ENCODE results near the gene EPHA8.

EPHA8 gene

DNA sequence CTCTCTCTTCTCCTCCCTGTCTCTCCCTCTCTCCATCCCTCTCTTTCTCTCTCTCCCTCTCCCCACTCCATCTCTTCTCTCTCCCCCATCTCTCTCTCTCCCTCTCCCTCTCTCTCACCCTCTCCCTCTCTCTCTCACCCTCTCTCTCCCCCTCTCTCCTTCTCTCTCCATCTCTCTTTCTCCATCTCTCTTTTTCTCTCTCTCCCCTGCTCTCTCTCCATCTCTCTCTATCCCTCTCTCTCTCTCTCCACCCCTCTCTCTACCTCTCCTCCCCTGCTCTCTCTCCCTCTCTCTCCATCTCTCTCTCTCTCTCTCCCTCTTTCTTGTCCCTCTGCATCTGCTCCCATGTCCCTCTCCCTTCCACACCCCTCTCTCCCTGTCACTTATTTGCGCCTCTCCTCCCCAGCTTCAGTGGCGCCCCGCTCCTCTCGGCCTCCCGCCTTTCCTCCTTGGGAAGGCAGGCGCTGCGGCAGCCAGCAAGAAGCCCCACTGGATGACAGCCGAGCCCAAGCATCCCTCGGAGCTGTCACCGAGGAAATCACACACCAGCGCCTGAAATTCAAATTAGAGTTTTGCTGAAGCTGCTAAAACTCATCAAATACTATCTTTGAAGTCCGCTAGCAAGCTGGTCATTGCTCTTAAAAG is 15.3 kb upstream of the EPHA8 start:
- no peak overlapping the region for H3K4me3 ChIP-seq (ENCODE audit: insufficient read depth, low read depth, low read length, poor library complexity, severe bottlenecking)
- no peak for DNase-seq
- H3K27ac ChIP-seq (ENCODE audit: insufficient read depth, low read length, poor library complexity, severe bottlenecking): no peak overlapping the region
- H3K4me1 ChIP-seq (ENCODE audit: control insufficient read depth, insufficient read depth, low read length, poor library complexity, severe bottlenecking): no peaks in the 10 kb centered on the region
- no peaks in the 10 kb centered on the region for H3K9me3 ChIP-seq (ENCODE audit: control insufficient read depth, low read length)
- H3K27me3 ChIP-seq (replicated peaks; ENCODE audit: control insufficient read depth, insufficient read depth, low read length, poor library complexity, severe bottlenecking): no peaks in the 10 kb centered on the region
- H3K36me3 ChIP-seq (ENCODE audit: control insufficient read depth, insufficient read depth, low read length): no peaks in the 10 kb centered on the region

- H3K4me1 ChIP-seq (ENCODE audit: control insufficient read depth, insufficient read depth, low read length, poor library complexity, severe bottlenecking): no peaks in the 10 kb centered on the region
- no peaks in the 10 kb centered on the region for H3K27me3 ChIP-seq (replicated peaks; ENCODE audit: control insufficient read depth, insufficient read depth, low read length, poor library complexity, severe bottlenecking)
- no peak overlapping the region for H3K27ac ChIP-seq (ENCODE audit: insufficient read depth, low read length, poor library complexity, severe bottlenecking)
- H3K36me3 ChIP-seq (ENCODE audit: control insufficient read depth, insufficient read depth, low read length): no peaks in the 10 kb centered on the region
- H3K4me3 ChIP-seq (ENCODE audit: insufficient read depth, low read depth, low read length, poor library complexity, severe bottlenecking): no peak overlapping the region
- DNase-seq: no peak
- no peaks in the 10 kb centered on the region for H3K9me3 ChIP-seq (ENCODE audit: control insufficient read depth, low read length)
Measured at GRCh38 chr1:22550021-22550420, 13.3 kb upstream of the EPHA8 start.

DNA sequence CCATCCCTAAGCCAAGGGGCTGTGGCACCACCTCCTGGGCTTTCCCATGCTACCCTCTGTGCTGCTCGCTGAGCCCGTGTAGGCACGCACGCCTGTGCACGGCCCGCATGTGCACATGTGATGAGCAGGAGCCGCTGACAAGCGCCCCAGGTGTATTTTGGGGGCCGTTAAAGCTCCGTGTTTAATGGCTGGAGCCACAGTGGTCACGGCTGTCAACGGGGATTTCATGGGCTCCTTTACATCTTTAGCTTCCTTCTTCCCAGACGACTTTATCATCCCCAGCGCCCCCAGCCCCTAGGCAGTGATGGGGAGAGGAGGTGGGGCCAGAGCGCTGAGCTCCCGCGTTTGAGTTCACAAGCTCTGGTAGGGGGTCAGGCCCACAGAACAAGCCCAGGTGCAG is 11.7 kb upstream of the EPHA8 start:
- H3K9me3 ChIP-seq (ENCODE audit: control insufficient read depth, low read length): no peaks in the 10 kb centered on the region
- no peaks in the 10 kb centered on the region for H3K36me3 ChIP-seq (ENCODE audit: control insufficient read depth, insufficient read depth, low read length)
- no peaks in the 10 kb centered on the region for H3K4me1 ChIP-seq (ENCODE audit: control insufficient read depth, insufficient read depth, low read length, poor library complexity, severe bottlenecking)
- DNase-seq: no peak
- no peak overlapping the region for H3K4me3 ChIP-seq (ENCODE audit: insufficient read depth, low read depth, low read length, poor library complexity, severe bottlenecking)
- no peak overlapping the region for H3K27ac ChIP-seq (ENCODE audit: insufficient read depth, low read length, poor library complexity, severe bottlenecking)
- peaks cover 7% of the 10 kb centered on the region for H3K27me3 ChIP-seq (replicated peaks; ENCODE audit: control insufficient read depth, insufficient read depth, low read length, poor library complexity, severe bottlenecking)

GRCh38 chr1:22552021-22552420 is 11.3 kb upstream of the EPHA8 start:
- peaks cover 7% of the 10 kb centered on the region for H3K27me3 ChIP-seq (replicated peaks; ENCODE audit: control insufficient read depth, insufficient read depth, low read length, poor library complexity, severe bottlenecking)

GRCh38 chr1:22553104-22553880 is 10.0 kb upstream of the EPHA8 start:
- DNase-seq: no peak
- H3K9me3 ChIP-seq (ENCODE audit: control insufficient read depth, low read length): no peaks in the 10 kb centered on the region
- no peaks in the 10 kb centered on the region for H3K4me1 ChIP-seq (ENCODE audit: control insufficient read depth, insufficient read depth, low read length, poor library complexity, severe bottlenecking)
- no peak overlapping the region for H3K27ac ChIP-seq (ENCODE audit: insufficient read depth, low read length, poor library complexity, severe bottlenecking)
- peaks cover 7% of the 10 kb centered on the region for H3K27me3 ChIP-seq (replicated peaks; ENCODE audit: control insufficient read depth, insufficient read depth, low read length, poor library complexity, severe bottlenecking)
- H3K36me3 ChIP-seq (ENCODE audit: control insufficient read depth, insufficient read depth, low read length): no peaks in the 10 kb centered on the region
- no peak overlapping the region for H3K4me3 ChIP-seq (ENCODE audit: insufficient read depth, low read depth, low read length, poor library complexity, severe bottlenecking)

More at GRCh38 chr1:22552021-22552420, 11.3 kb upstream of the EPHA8 start:
- DNase-seq: no peak
- H3K36me3 ChIP-seq (ENCODE audit: control insufficient read depth, insufficient read depth, low read length): no peaks in the 10 kb centered on the region
- H3K4me3 ChIP-seq (ENCODE audit: insufficient read depth, low read depth, low read length, poor library complexity, severe bottlenecking): no peak overlapping the region
- no peaks in the 10 kb centered on the region for H3K9me3 ChIP-seq (ENCODE audit: control insufficient read depth, low read length)
- H3K27ac ChIP-seq (ENCODE audit: insufficient read depth, low read length, poor library complexity, severe bottlenecking): no peak overlapping the region
- H3K4me1 ChIP-seq (ENCODE audit: control insufficient read depth, insufficient read depth, low read length, poor library complexity, severe bottlenecking): no peaks in the 10 kb centered on the region

GRCh38 chr1:22553991-22554522 is 9.2 kb upstream of the EPHA8 start:
- Histone ChIP-seq H3K27me3 (replicated peaks; ENCODE audit: control insufficient read depth, insufficient read depth, low read length, poor library complexity, severe bottlenecking) (peaks cover 7% of the 10 kb centered on the region), H3K27ac (ENCODE audit: insufficient read depth, low read length, poor library complexity, severe bottlenecking) (no peak overlapping the region), H3K36me3 (ENCODE audit: control insufficient read depth, insufficient read depth, low read length) (no peaks in the 10 kb centered on the region), H3K9me3 (ENCODE audit: control insufficient read depth, low read length) (no peaks in the 10 kb centered on the region), H3K4me1 (ENCODE audit: control insufficient read depth, insufficient read depth, low read length, poor library complexity, severe bottlenecking) (no peaks in the 10 kb centered on the region), H3K4me3 (ENCODE audit: insufficient read depth, low read depth, low read length, poor library complexity, severe bottlenecking) (no peak overlapping the region)
- DNase-seq: no peak

- Histone ChIP-seq H3K4me1 (ENCODE audit: control insufficient read depth, insufficient read depth, low read length, poor library complexity, severe bottlenecking) (no peaks in the 10 kb centered on the region), H3K36me3 (ENCODE audit: control insufficient read depth, insufficient read depth, low read length) (no peaks in the 10 kb centered on the region), H3K9me3 (ENCODE audit: control insufficient read depth, low read length) (no peaks in the 10 kb centered on the region), H3K4me3 (ENCODE audit: insufficient read depth, low read depth, low read length, poor library complexity, severe bottlenecking) (no peak overlapping the region), H3K27me3 (replicated peaks; ENCODE audit: control insufficient read depth, insufficient read depth, low read length, poor library complexity, severe bottlenecking) (peaks cover 7% of the 10 kb centered on the region), H3K27ac (ENCODE audit: insufficient read depth, low read length, poor library complexity, severe bottlenecking) (no peak overlapping the region)
- DNase-seq: no peak
Measured at GRCh38 chr1:22555371-22555656, 8.0 kb upstream of the EPHA8 start.

GRCh38 chr1:22556391-22557104 is 6.7 kb upstream of the EPHA8 start:
- Histone ChIP-seq H3K4me1 (ENCODE audit: control insufficient read depth, insufficient read depth, low read length, poor library complexity, severe bottlenecking) (no peaks in the 10 kb centered on the region), H3K36me3 (ENCODE audit: control insufficient read depth, insufficient read depth, low read length) (no peaks in the 10 kb centered on the region), H3K9me3 (ENCODE audit: control insufficient read depth, low read length) (no peaks in the 10 kb centered on the region), H3K27me3 (replicated peaks; ENCODE audit: control insufficient read depth, insufficient read depth, low read length, poor library complexity, severe bottlenecking) (peaks cover 7% of the 10 kb centered on the region), H3K27ac (ENCODE audit: insufficient read depth, low read length, poor library complexity, severe bottlenecking) (no peak overlapping the region), H3K4me3 (ENCODE audit: insufficient read depth, low read depth, low read length, poor library complexity, severe bottlenecking) (no peak overlapping the region)
- DNase-seq: no peak

DNA sequence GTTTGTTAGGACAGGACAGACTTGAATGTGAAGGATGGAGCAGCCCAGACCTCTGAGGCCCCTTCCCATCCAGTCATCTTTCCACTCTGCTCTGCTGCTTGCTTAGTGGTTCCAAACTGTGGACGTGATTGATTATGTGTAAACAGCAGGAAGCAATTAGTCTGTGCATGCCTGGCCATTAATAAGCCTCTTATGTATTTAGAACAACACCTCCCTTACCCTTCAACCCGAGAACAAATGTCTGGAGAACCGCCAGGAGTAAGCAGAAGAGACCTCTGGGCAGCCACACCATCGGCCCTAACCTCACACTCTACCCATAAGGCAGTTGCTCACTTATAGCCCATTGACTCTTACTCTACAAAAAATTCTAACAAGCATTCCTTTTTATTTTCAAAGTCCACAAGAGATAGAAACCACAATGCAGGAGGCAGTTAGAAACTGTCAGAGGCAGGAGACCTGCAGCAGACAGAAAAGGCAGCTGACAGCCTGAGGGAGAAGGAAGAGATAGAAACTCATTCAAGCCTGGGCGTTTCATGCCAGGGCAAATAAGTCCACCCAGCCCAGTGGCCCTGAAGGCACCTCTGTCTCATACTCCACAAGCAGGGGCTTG is 5.8 kb upstream of the EPHA8 start:
- Histone ChIP-seq H3K4me1 (ENCODE audit: control insufficient read depth, insufficient read depth, low read length, poor library complexity, severe bottlenecking) (no peaks in the 10 kb centered on the region), H3K9me3 (ENCODE audit: control insufficient read depth, low read length) (no peaks in the 10 kb centered on the region), H3K27ac (ENCODE audit: insufficient read depth, low read length, poor library complexity, severe bottlenecking) (no peak overlapping the region), H3K36me3 (ENCODE audit: control insufficient read depth, insufficient read depth, low read length) (no peaks in the 10 kb centered on the region), H3K27me3 (replicated peaks; ENCODE audit: control insufficient read depth, insufficient read depth, low read length, poor library complexity, severe bottlenecking) (peaks cover 16% of the 10 kb centered on the region), H3K4me3 (ENCODE audit: insufficient read depth, low read depth, low read length, poor library complexity, severe bottlenecking) (no peak overlapping the region)
- DNase-seq: no peak

Data from effector memory CD4-positive, alpha-beta T cell (primary cell).